HepG2 (cell line): Measurements from ENCODE around the gene FUT1. TPM values are rescaled to one million over a fixed set of nuclear protein-coding genes. Genes with fewer than 3 reads are reported as not detected.

Experiments used
- CENPT ChIP-seq: sonication (generic); formaldehyde crosslinking; IDR thresholded peaks from 2 replicates; pipeline ENCODE4 v1.8.0; 2022; ENCODE audit warnings: low read depth, mild to moderate bottlenecking, moderate library complexity, missing genetic modification reagents
- CTCF ChIP-seq: sonication (generic); formaldehyde crosslinking; IDR thresholded peaks from 2 replicates; pipeline ENCODE4 v1.5.0; 2020; ENCODE audit warnings: mild to moderate bottlenecking, missing genetic modification reagents, moderate library complexity
- GATAD2A ChIP-seq: IDR thresholded peaks from 2 replicates; pipeline ENCODE4 v1.6.1; 2016
- GTF2F1 ChIP-seq: fragments of 150-350 bp; IDR thresholded peaks from 2 replicates; pipeline ENCODE4 v1.6.1; 2014; ENCODE audit warnings: low read length
- HNF4G ChIP-seq, 2 experiments: sonication (generic) in 1 of 2; formaldehyde crosslinking in 1 of 2; IDR thresholded peaks; 2 replicates each; pipeline versions ENCODE4 v1.4.0 to v1.6.1; 2011 to 2020; ENCODE audit warnings: borderline replicate concordance in 2 of 2, low read depth in 2 of 2, mild to moderate bottlenecking in 2 of 2, low read length in 1 of 2, missing genetic modification reagents in 1 of 2, moderate library complexity in 1 of 2
- HNRNPH1 ChIP-seq: fragments of 200-400 bp; formaldehyde crosslinking; optimal IDR thresholded peaks from 2 replicates; pipeline ENCODE3; 2017; ENCODE audit warnings: mild to moderate bottlenecking, low read depth, low read length
- HOXA9 ChIP-seq: sonication (generic); formaldehyde crosslinking; IDR thresholded peaks from 2 replicates; pipeline ENCODE4 v1.8.1; 2022; ENCODE audit warnings: missing genetic modification reagents, mild to moderate bottlenecking, moderate library complexity, borderline replicate concordance
- KDM1A ChIP-seq: IDR thresholded peaks from 2 replicates; pipeline ENCODE4 v1.6.1; 2016; ENCODE audit warnings: missing compliant biosample characterization
- MXI1 ChIP-seq: IDR thresholded peaks from 3 replicates; pipeline ENCODE4 v1.6.1; 2012; ENCODE audit warnings: low read depth, low read length, inconsistent platforms, borderline replicate concordance
- NFIC ChIP-seq: IDR thresholded peaks from 2 replicates; pipeline ENCODE4 v1.6.1; 2012; ENCODE audit warnings: mild to moderate bottlenecking, low read length, inconsistent platforms
- NFYB ChIP-seq: sonication (generic); formaldehyde crosslinking; IDR thresholded peaks from 2 replicates; pipeline ENCODE4 v1.4.0; 2020; ENCODE audit warnings: missing genetic modification reagents
- SP5 ChIP-seq: IDR thresholded peaks from 2 replicates; pipeline ENCODE4 v1.6.1; 2016; ENCODE audit warnings: low read depth, borderline replicate concordance
- TAF15 ChIP-seq: fragments of 200-400 bp; formaldehyde crosslinking; IDR thresholded peaks from one replicate; pipeline ENCODE4 v1.6.1; 2018; ENCODE audit warnings: mild to moderate bottlenecking, low read depth, low read length; ENCODE audit not compliant: poor library complexity, severe bottlenecking
- TBX3 ChIP-seq: fragments of 450-650 bp; IDR thresholded peaks from 2 replicates; pipeline ENCODE4 v1.6.1; 2017; ENCODE audit warnings: antibody characterized with exemption, mild to moderate bottlenecking, inconsistent platforms, borderline replicate concordance
- TCF7L2 ChIP-seq: IDR thresholded peaks from 2 replicates; pipeline ENCODE4 v1.6.1; 2011; ENCODE audit warnings: mild to moderate bottlenecking, low read depth, low read length, moderate library complexity
- ZFP37 ChIP-seq: sonication (generic); formaldehyde crosslinking; IDR thresholded peaks from 2 replicates; pipeline ENCODE4 v1.4.0; 2020; ENCODE audit warnings: missing genetic modification reagents, borderline replicate concordance
- ZKSCAN8 ChIP-seq: IDR thresholded peaks from 2 replicates; pipeline ENCODE4 v1.6.1; 2016; ENCODE audit warnings: borderline replicate concordance, missing genetic modification reagents, missing compliant biosample characterization
- ZNF234 ChIP-seq: sonication (generic); formaldehyde crosslinking; conservative IDR thresholded peaks from 2 replicates; pipeline ENCODE4 v1.5.1; 2020; ENCODE audit warnings: mild to moderate bottlenecking, missing genetic modification reagents
- ZNF543 ChIP-seq: sonication (generic); formaldehyde crosslinking; IDR thresholded peaks from 2 replicates; pipeline ENCODE4 v1.4.0; 2020; ENCODE audit warnings: mild to moderate bottlenecking, missing genetic modification reagents
- ZNF577 ChIP-seq: sonication (generic); formaldehyde crosslinking; IDR thresholded peaks from 2 replicates; pipeline ENCODE4 v1.4.0; 2020; ENCODE audit warnings: mild to moderate bottlenecking, low read depth, missing genetic modification reagents, borderline replicate concordance
- ZNF883 ChIP-seq: sonication (generic); formaldehyde crosslinking; IDR thresholded peaks from 2 replicates; pipeline ENCODE4 v1.5.1; 2020; ENCODE audit warnings: mild to moderate bottlenecking, missing genetic modification reagents; ENCODE audit errors: not compliant biosample characterization
- polyA plus RNA-seq, 8 experiments: library from polyadenylated mRNA; depleted of rRNA in 3 of 8; stranded (reverse) in 7 of 8; unstranded in 1 of 8; fragments of >200 nt; fragmentation: Illumina TruSeq in 4 of 8; extraction: Trizol in 4 of 8; gene quantifications; 2 replicates each; pipeline versions ENCODE4 v1.2.1 to v1.2.3, GENCODE V29; 2011 to 2016; ENCODE audit warnings: low read depth in 4 of 8, missing spikeins in 1 of 8, mixed read lengths in 1 of 8; ENCODE audit not compliant: insufficient read depth in 1 of 8
- total RNA-seq, 5 experiments: library from RNA; depleted of rRNA; stranded (reverse); fragments of >200 nt; fragmentation: Illumina TruSeq; extraction: Trizol; gene quantifications; 2 replicates each; pipeline ENCODE4 v1.2.3, GENCODE V29; 2016; ENCODE audit warnings: low read depth in 1 of 5
- TF ChIP-seq, protein P1 (sequence below): sonication (generic); formaldehyde crosslinking; IDR thresholded peaks from 2 replicates; pipeline ENCODE4 v1.4.0; 2020; ENCODE audit warnings: missing genetic modification reagents
- TF ChIP-seq, protein P2 (sequence below): sonication (generic); formaldehyde crosslinking; IDR thresholded peaks from 2 replicates; pipeline ENCODE4 v1.8.0; 2022; ENCODE audit warnings: missing genetic modification reagents, mild to moderate bottlenecking, inconsistent platforms, borderline replicate concordance
- TF ChIP-seq, protein P3 (sequence below): sonication (generic); formaldehyde crosslinking; IDR thresholded peaks from 2 replicates; pipeline ENCODE4 v1.5.0; 2020; ENCODE audit warnings: missing genetic modification reagents, mild to moderate bottlenecking, borderline replicate concordance
- TF ChIP-seq, protein P4 (sequence below): sonication (generic); formaldehyde crosslinking; conservative IDR thresholded peaks from 2 replicates; pipeline ENCODE4 v1.8.0; 2022; ENCODE audit warnings: low read depth, missing genetic modification reagents

Gene FUT1
- total and polyA plus RNA-seq, 2 of the 13 experiments (the other 11 are each of a cell fraction or from before 2014, with no cell fraction given) = 0.07 to 1.1 TPM

DNA sequence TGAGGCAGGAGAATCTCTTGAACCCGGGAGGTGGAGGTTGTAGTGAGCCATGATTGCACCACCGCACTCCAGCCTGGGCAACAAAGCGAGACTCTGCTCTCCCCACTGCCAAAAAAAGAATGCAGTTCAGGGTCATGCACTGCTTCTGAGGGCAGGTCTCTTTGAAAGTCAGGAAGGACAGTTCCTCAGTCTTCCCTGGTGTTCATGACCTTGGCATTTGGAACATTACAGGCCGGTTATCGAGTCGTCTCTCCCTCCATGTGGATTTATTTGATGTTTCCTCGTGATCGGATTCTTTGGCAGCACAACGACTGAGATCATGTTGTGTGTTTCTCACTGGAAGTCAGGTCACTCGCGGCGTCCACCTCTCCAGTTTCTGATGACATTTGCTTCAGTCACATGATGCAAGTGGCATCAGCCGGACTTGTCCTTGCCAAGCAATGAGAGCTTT is 20.1 kb upstream of the FUT1 start (continued):
- TF ChIP-seq ZFP37 (CRISPR knock-in tag) (no peak), NFYB (CRISPR knock-in tag) (no peak), SP5 (no peak), HOXA9 (CRISPR knock-in tag) (no peak), GTF2F1 (no peak), ZNF234 (CRISPR knock-in tag) (no peak), ZNF543 (no peak), CTCF (no peak), TAF15 (no peak), MXI1 (no peak), HNF4G (IDR thresholded peaks at IDR 0.05; ENCODE audit: borderline replicate concordance, low read depth, low read length) (no peak), HNF4G (CRISPR knock-in tag; IDR thresholded peaks at IDR 0.05; ENCODE audit: borderline replicate concordance, low read depth) (no peak), TBX3 (no peak), TCF7L2 (no peak), HNRNPH1 (no peak), GATAD2A (peak; percentile 53; the same call in 1 of the 2 replicates), NFIC (no peak), ZNF883 (no peak), ZKSCAN8 (CRISPR knock-in tag) (no peak), KDM1A (CRISPR knock-in tag) (no peak), CENPT (no peak), ZNF577 (CRISPR knock-in tag) (no peak)
- TF ChIP-seq, protein P1, sequence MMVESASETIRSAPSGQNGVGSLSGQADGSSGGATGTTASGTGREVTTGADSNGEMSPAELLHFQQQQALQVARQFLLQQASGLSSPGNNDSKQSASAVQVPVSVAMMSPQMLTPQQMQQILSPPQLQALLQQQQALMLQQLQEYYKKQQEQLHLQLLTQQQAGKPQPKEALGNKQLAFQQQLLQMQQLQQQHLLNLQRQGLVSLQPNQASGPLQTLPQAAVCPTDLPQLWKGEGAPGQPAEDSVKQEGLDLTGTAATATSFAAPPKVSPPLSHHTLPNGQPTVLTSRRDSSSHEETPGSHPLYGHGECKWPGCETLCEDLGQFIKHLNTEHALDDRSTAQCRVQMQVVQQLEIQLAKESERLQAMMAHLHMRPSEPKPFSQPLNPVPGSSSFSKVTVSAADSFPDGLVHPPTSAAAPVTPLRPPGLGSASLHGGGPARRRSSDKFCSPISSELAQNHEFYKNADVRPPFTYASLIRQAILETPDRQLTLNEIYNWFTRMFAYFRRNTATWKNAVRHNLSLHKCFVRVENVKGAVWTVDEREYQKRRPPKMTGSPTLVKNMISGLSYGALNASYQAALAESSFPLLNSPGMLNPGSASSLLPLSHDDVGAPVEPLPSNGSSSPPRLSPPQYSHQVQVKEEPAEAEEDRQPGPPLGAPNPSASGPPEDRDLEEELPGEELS (CRISPR knock-in tag) = peak; percentile 65
- TF ChIP-seq, protein P2, sequence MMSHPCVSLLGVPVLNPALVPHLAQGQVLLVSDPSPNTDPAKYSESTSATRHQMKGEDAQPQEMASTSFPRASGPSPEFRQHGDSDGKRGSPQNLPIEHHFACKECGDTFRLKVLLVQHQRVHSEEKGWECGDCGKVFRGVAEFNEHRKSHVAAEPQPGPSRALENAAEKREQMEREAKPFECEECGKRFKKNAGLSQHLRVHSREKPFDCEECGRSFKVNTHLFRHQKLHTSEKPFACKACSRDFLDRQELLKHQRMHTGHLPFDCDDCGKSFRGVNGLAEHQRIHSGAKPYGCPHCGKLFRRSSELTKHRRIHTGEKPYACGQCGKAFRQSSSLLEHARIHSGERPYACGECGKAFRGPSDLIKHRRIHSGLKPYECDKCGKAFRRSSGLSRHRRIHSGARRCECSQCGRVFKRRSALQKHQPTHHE (CRISPR knock-in tag) = no peak
- TF ChIP-seq, protein P3, sequence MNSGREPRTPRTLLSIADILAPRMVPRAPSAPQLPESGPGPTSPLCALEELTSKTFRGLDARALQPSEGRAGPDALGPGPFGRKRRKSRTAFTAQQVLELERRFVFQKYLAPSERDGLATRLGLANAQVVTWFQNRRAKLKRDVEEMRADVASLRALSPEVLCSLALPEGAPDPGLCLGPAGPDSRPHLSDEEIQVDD (CRISPR knock-in tag) = no peak
- TF ChIP-seq, protein P4, sequence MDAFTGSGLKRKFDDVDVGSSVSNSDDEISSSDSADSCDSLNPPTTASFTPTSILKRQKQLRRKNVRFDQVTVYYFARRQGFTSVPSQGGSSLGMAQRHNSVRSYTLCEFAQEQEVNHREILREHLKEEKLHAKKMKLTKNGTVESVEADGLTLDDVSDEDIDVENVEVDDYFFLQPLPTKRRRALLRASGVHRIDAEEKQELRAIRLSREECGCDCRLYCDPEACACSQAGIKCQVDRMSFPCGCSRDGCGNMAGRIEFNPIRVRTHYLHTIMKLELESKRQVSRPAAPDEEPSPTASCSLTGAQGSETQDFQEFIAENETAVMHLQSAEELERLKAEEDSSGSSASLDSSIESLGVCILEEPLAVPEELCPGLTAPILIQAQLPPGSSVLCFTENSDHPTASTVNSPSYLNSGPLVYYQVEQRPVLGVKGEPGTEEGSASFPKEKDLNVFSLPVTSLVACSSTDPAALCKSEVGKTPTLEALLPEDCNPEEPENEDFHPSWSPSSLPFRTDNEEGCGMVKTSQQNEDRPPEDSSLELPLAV (CRISPR knock-in tag) = no peak
